ENCODE results near the gene NLRP9. TPM values are rescaled to one million over a fixed set of nuclear protein-coding genes. Genes with fewer than 3 reads are reported as not detected.

Gene NLRP9
- total and polyA plus RNA-seq, 2 of the 13 experiments (the other 11 are each of a cell fraction or from before 2014, with no cell fraction given): not detected

DNA sequence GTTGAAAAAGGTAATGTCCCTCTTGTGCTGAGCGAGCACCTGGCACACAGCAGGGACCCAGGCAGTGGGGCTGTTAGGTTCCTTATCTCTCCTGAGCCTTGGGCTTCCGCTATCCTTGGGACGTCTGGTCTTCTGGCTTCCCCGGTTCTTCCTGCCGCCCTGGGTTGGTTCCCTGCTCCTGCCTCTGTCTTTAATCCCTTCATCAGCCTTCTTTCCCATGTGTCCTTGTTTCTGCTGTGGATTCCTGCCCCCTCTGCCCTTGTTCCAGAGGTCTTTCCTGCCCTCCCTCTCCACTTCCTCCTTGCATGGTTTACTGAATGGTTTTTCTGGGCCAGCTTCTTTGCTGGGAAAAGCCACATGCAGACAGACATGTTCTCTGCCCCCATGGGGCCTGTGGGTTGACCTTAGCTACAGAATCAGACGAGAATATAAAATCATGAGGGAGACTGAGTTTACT, 60.6 kb downstream of the NLRP9 start (continued):
- TF ChIP-seq SAP130 (CRISPR knock-in tag; IDR thresholded peaks at IDR 0.05; ENCODE audit: low read depth): peak; percentile 39; the same call in 1 of the 2 replicates
- TF ChIP-seq GATA4 (IDR thresholded peaks at IDR 0.05; ENCODE audit: borderline replicate concordance, low read depth): no peak

DNA sequence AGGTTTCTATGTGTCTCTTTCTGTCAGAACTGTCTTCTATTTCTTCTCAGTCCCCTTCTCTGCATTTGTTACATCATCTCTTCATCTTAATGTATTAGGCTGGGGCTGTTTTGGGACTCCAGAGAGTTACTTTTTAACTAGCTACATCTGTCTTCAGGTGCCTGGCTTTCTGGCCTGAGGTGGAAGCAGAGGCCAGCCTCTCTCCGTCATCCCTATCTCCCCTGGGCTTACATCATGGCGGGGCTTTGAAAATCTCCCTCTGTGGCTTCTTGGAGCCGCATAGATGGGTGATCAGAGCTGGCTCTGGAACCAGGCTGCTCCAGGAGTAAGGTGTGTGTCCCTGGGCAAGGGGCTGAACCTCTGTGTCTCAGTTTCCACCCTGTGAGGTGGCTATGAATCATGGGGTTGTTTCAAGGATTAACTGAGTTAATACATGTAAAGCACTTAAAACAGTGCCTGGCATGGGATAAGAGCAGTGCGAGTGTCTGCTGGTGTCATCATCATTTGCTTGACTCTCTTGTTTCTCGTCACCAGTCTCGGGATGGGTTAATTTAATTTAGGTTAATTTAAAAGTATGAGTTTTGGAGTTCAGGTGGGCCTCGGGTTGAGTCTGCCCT, 61.2 kb downstream of the NLRP9 start:
- no TSS peak for BruUV-seq (replicated peaks)
- TF ChIP-seq NFRKB (IDR thresholded peaks at IDR 0.05): no peak
- TF ChIP-seq TBX2 (CRISPR knock-in tag; IDR thresholded peaks at IDR 0.05; ENCODE audit: borderline replicate concordance): no peak
- TF ChIP-seq ZNF333 (CRISPR knock-in tag; IDR thresholded peaks at IDR 0.05; ENCODE audit: borderline replicate concordance): no peak
- no peak for TF ChIP-seq SOX5 (CRISPR knock-in tag; IDR thresholded peaks at IDR 0.05; ENCODE audit: borderline replicate concordance)
- TF ChIP-seq, protein P1, sequence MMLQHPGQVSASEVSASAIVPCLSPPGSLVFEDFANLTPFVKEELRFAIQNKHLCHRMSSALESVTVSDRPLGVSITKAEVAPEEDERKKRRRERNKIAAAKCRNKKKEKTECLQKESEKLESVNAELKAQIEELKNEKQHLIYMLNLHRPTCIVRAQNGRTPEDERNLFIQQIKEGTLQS (CRISPR knock-in tag; IDR thresholded peaks at IDR 0.05): no peak
- no peak for TF ChIP-seq ZNF207 (IDR thresholded peaks at IDR 0.05; ENCODE audit: borderline replicate concordance)
- WGBS (ENCODE audit: low lambda C conversion rate): 84% methylated on average over 7 of the region's 7 CpGs
- DNase-seq (ENCODE audit: low spot score) (no peak), FAIRE-seq (no peak), ATAC-seq (no peak)
- H4K20me1 ChIP-seq (ENCODE audit: insufficient read depth, low read length): peaks cover 5% of the 10 kb centered on the region; the same call in 1 of the 2 replicates
- H3K27me3 ChIP-seq (ENCODE audit: control insufficient read depth in 1 of 2, insufficient read depth in 2 of 2, low read length in 2 of 2): no peaks in the 10 kb centered on the region; a peak in 1 of 5 replicates
- H3K9ac ChIP-seq (ENCODE audit: insufficient read depth, low read depth, low read length): peak overlapping the region; percentile 94
- ChIA-PET POLR2A (no interaction called here), CTCF (ENCODE audit: low intra/inter-chr PET ratio, low total read pairs) (no interaction called here)
- peak overlapping the region; percentile 62 for H3K27ac ChIP-seq (ENCODE audit: extremely low read length, insufficient read depth, low read length)
- peaks cover 54% of the 10 kb centered on the region for H3K4me1 ChIP-seq (ENCODE audit: insufficient read depth, low read length)
- intact Hi-C loops (cut with micrococcal nuclease; ENCODE audit: unreplicated experiment): no loop called here
- H3K4me2 ChIP-seq (ENCODE audit: low read depth, low read length): peak overlapping the region; percentile 64
- peaks cover 26 to 57% of the 10 kb centered on the region in 2 experiments; a peak in 4 of 5 replicates for H3K36me3 ChIP-seq (replicated peaks in 1 of 2; ENCODE audit: control insufficient read depth in 1 of 2, insufficient read depth in 2 of 2, low read length in 2 of 2)
- no peak overlapping the region for H2AFZ ChIP-seq (ENCODE audit: low read length)
- peaks cover 65% of the 10 kb centered on the region for H3K79me2 ChIP-seq (ENCODE audit: insufficient read depth, low read length)
- in situ Hi-C loops (cut with HindIII; ENCODE audit: extremely low pct_ligation_motif_present, low pct_unique_long_range_greater_than_20kb): no loop called here
- H3K9me3 ChIP-seq (ENCODE audit: low read length): no peaks in the 10 kb centered on the region
- H3K4me3 ChIP-seq (replicated peaks in 1 of 3; ENCODE audit: insufficient read depth in 1 of 3, low read depth in 2 of 3, low read length in 3 of 3): peak overlapping the region; percentile 77 to 89 (median 89); a peak in 5 of 6 replicates
